Lung (tissue), 12 donors: ENCODE results near the gene ZNF716. TPM values are rescaled to one million over a fixed set of nuclear protein-coding genes. Genes with fewer than 3 reads are reported as not detected.
A peak's percentile ranks its signal among the peaks of the same experiment; 100 is the strongest.

Source experiments
- ATAC-seq: fragments of 200-7000 bp; cut with Tn5 transposase; one replicate; pipeline ENCODE4 v1.9.1; 2020; ENCODE audit warnings: moderate number of reproducible peaks; ENCODE audit not compliant: insufficient read depth, low FRiP score
- DNase-seq, 3 donors: peaks; one replicate each; pipeline ENCODE4 v3.0.0-alpha.2; 2013 to 2017
- H3K27ac ChIP-seq, 2 donors: one replicate each; pipeline ENCODE4 v1.5.1; 2013; ENCODE audit warnings: mild to moderate bottlenecking in 2 of 2, moderate library complexity in 2 of 2, control low read depth in 1 of 2, inconsistent platforms in 1 of 2, low read depth in 1 of 2, low read length in 1 of 2
- H3K27me3 ChIP-seq, 3 donors: one replicate each; pipeline ENCODE4 v1.5.1; 2013; ENCODE audit warnings: low read length in 2 of 3; ENCODE audit not compliant: control insufficient read depth in 3 of 3, insufficient read depth in 3 of 3
- H3K36me3 ChIP-seq, 4 donors: one replicate each; pipeline ENCODE4 v1.5.1; 2013; ENCODE audit warnings: low read length in 4 of 4, mild to moderate bottlenecking in 1 of 4, moderate library complexity in 1 of 4; ENCODE audit not compliant: control insufficient read depth in 4 of 4, insufficient read depth in 4 of 4
- H3K4me1 ChIP-seq, 5 donors: one replicate each; pipeline ENCODE4 v1.5.1; 2013; ENCODE audit warnings: low read length in 5 of 5, mild to moderate bottlenecking in 2 of 5, moderate library complexity in 1 of 5; ENCODE audit not compliant: control insufficient read depth in 5 of 5, insufficient read depth in 5 of 5
- H3K4me3 ChIP-seq: one replicate; pipeline ENCODE4 v1.5.1; 2013; ENCODE audit warnings: mild to moderate bottlenecking, control low read depth, moderate library complexity
- H3K9ac ChIP-seq, 2 donors: one replicate each; pipeline ENCODE4 v1.5.1; 2013; ENCODE audit warnings: low read length in 2 of 2, control low read depth in 1 of 2; ENCODE audit not compliant: insufficient read depth in 1 of 2
- H3K9me3 ChIP-seq, 4 donors: one replicate each; pipeline ENCODE4 v1.5.1; 2013; ENCODE audit warnings: low read length in 3 of 4, mild to moderate bottlenecking in 1 of 4, moderate library complexity in 1 of 4; ENCODE audit not compliant: control insufficient read depth in 4 of 4, insufficient read depth in 3 of 4
- WGBS, 2 donors: extraction: QIAGEN DNeasy Blood & Tissue Kit; methylation state at CpG; one replicate each; pipeline ENCODE4 v1.1.7; 2013; 5-methylcytosine and 5-hydroxymethylcytosine counted together
- polyA plus RNA-seq, 2 donors: library from polyadenylated mRNA; stranded (reverse); fragments of 200-250 nt; gene quantifications; one replicate each; pipeline ENCODE4 v1.2.1, GENCODE V29; 2013
- total RNA-seq, 2 donors: library from RNA; depleted of rRNA in 1 of 2; stranded (reverse); fragments of >200 nt in 1 of 2; gene quantifications; one replicate each; pipeline ENCODE4 v1.2.1, GENCODE V29; 2014 to 2021
- TF ChIP-seq, protein P1 (sequence below): IDR thresholded peaks from 2 replicates; pipeline ENCODE4 v1.5.1; 2012; ENCODE audit warnings: mild to moderate bottlenecking; ENCODE audit errors: control extremely low read depth, extremely low read depth
- donor health status: control.
- donor health status: control.
- donor health status: Bipolar disorder and iron deficiency.
- donor health status: healthy.
- donor health status: DM: yes; HTN: yes; CAD: no.

The ZNF716 gene
- total and polyA plus RNA-seq, 4 donors: not detected

DNA sequence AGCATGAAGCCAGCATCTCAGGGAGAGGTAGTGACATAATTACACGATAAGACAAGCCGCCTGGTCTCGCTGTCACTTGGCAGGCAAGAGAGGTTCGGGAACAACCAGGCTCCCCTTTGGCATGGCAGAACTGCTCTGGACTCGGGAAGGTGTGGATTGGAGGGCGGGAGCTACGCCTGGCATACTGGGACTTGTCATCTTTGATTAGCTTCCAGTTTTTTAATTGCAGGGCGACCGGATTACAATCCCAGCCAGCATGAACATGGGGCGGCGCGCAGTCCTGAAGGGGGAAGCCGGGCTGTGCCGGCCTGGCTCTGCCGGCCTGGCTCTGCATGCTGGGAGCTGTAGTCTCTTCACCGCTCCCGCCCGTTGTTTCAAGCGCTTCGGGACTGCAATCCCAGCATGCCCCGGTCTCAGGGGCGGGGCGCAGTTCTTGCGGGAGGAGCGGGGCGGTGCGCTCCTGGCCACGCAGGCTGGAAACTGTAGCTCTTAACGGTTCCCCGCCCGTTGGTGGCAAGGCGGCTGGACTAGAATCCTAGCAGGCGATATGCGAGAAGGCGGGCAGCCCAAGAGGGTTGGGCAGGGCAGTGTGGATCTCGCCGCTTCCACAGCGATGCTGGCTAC, 45.5 kb upstream of the ZNF716 start:
- DNase-seq: no peak
- TF ChIP-seq, protein P1, sequence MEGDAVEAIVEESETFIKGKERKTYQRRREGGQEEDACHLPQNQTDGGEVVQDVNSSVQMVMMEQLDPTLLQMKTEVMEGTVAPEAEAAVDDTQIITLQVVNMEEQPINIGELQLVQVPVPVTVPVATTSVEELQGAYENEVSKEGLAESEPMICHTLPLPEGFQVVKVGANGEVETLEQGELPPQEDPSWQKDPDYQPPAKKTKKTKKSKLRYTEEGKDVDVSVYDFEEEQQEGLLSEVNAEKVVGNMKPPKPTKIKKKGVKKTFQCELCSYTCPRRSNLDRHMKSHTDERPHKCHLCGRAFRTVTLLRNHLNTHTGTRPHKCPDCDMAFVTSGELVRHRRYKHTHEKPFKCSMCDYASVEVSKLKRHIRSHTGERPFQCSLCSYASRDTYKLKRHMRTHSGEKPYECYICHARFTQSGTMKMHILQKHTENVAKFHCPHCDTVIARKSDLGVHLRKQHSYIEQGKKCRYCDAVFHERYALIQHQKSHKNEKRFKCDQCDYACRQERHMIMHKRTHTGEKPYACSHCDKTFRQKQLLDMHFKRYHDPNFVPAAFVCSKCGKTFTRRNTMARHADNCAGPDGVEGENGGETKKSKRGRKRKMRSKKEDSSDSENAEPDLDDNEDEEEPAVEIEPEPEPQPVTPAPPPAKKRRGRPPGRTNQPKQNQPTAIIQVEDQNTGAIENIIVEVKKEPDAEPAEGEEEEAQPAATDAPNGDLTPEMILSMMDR: no peak
- ATAC-seq: peak; percentile 19
- WGBS, 2 donors: 32 to 55% methylated on average over 37 to 38 of the region's 38 CpGs
- H3K9ac ChIP-seq: no peak overlapping the region
- H3K4me3 ChIP-seq: peak overlapping the region; percentile 2
- H3K36me3 ChIP-seq: no peaks in the 10 kb centered on the region
- no peaks in the 10 kb centered on the region for H3K27me3 ChIP-seq
- H3K9me3 ChIP-seq: peaks cover 0 to 33% (median 5%) of the 10 kb centered on the region in 4 donors
- H3K4me1 ChIP-seq: no peaks in the 10 kb centered on the region
- H3K27ac ChIP-seq: peak overlapping the region in 1 of 2 donors; percentile 5

DNA sequence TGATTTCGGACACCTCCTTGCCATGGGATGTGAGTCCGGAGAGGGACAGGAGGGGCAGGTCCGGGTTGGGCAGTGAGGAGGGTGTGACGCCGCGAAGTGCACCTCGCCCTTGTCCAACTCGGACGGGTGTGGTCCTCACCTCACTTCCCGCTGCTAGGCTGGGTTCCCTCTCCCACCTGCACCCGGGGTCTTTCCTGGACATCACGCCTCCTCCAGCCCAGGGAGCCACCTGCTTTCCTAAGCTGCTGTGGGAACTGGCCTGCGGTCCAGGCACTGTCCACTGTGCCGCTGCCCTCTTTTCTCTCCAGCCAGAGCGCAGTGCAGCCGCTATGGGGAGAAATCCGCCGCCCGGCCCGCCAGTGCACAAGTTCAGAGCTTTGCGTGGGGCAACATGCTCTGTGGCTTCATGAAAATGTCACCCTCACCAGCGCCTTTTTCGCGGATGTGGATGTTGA, 45.0 kb upstream of the ZNF716 start:
- H3K27ac ChIP-seq: no peak overlapping the region

DNA sequence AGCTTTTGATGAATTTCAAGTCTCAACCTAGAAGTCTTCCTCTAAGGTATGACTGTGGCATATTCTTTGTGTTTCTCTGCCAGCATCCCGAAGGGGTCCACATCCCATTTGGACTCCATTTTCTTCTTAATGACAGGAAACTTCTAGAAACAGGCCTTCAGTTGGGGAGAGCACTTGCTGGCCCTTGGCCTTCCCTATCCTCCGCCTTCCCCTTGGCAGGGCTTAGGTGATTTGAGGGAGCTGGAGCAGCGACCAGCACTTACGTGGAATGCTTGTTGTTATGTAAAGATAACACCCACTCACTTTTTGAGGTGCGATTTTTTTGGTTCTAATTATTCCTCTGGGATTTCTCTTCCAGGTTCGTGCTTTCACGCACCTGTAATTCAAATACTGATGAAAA, 42.9 kb upstream of the ZNF716 start:
- H3K27me3 ChIP-seq: no peaks in the 10 kb centered on the region
- H3K4me1 ChIP-seq: no peaks in the 10 kb centered on the region
- H3K27ac ChIP-seq: no peak overlapping the region
- WGBS, 2 donors: 73 to 81% methylated on average over 7 of the region's 7 CpGs
- DNase-seq (no peak), ATAC-seq (no peak)
- peaks cover 0 to 20% (median 9%) of the 10 kb centered on the region in 4 donors for H3K9me3 ChIP-seq
- H3K4me3 ChIP-seq: no peak overlapping the region
- no peaks in the 10 kb centered on the region for H3K36me3 ChIP-seq
- TF ChIP-seq, protein P1: no peak
- H3K9ac ChIP-seq: no peak overlapping the region

More for the DNA sequence above, 45.0 kb upstream of the ZNF716 start:
- 46 to 54% methylated on average over 24 of the region's 24 CpGs for WGBS, 2 donors
- TF ChIP-seq, protein P1: no peak
- Histone ChIP-seq H3K4me1 (no peaks in the 10 kb centered on the region), H3K36me3 (no peaks in the 10 kb centered on the region), H3K9me3 (peaks cover 0 to 28% (median 6%) of the 10 kb centered on the region in 4 donors), H3K9ac (no peak overlapping the region), H3K4me3 (no peak overlapping the region), H3K27me3 (no peaks in the 10 kb centered on the region)
- DNase-seq (no peak), ATAC-seq (no peak)

DNA sequence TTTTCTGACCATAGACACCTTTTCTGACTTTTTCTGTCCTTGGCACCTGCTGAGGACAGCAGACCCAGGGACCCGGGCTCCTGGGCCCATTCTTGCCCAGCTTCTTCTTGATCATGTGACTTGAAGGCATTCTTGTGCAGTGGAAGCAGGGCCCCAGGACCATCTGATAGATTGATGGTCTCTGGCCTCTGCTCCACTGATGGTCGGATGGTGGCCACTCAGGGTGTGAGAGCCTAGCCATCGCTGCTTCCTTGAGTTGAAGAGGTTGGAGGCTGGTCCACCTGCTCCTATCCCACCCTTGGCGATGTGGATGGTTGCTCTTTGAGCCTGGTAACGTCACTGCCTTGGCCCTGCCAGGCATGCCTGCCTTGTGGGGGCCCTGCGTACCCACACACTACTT, 37.8 kb upstream of the ZNF716 start:
- no peak for ATAC-seq
- WGBS, 2 donors: 67% methylated on average over 6 of the region's 6 CpGs; no CpG with 5 or more reads in 1 of the 2 donors
- no peak overlapping the region for H3K27ac ChIP-seq
- no peaks in the 10 kb centered on the region for H3K27me3 ChIP-seq
- DNase-seq: no peak
- H3K36me3 ChIP-seq: no peaks in the 10 kb centered on the region
- H3K9ac ChIP-seq: no peak overlapping the region
- H3K4me1 ChIP-seq: no peaks in the 10 kb centered on the region
- TF ChIP-seq, protein P1: no peak
- H3K4me3 ChIP-seq: no peak overlapping the region
- peaks cover 0 to 18% (median 0%) of the 10 kb centered on the region in 4 donors for H3K9me3 ChIP-seq
